Gastroesophageal sphincter (tissue), 4 donors: Measurements from ENCODE around the gene MYBPC1. TPM values are rescaled to one million over a fixed set of nuclear protein-coding genes. Genes with fewer than 3 reads are reported as not detected.
A peak's percentile ranks its signal among the peaks of the same experiment; 100 is the strongest.
"Not testable (repeated sequence)": the region's sequence is repeated elsewhere in the genome, so short reads cannot be mapped to it uniquely, and the experiment has no call there.

Experiments used
- ATAC-seq: fragments of 150-250 bp; one replicate; pipeline ENCODE4 v1.9.1; 2016; ENCODE audit warnings: mild to moderate bottlenecking, moderate library complexity
- H3K27ac ChIP-seq, 4 donors: fragments of 200-600 bp; sonication (generic) in 3 of 4; 1 replicate in 3 of 4; 2 replicates in 1 of 4; pipeline ENCODE4 v1.5.1; 2016 to 2019
- H3K27me3 ChIP-seq: fragments of 200-600 bp; sonication (generic); one replicate; pipeline ENCODE4 v1.5.1; 2019
- H3K36me3 ChIP-seq, 2 donors: fragments of 200-600 bp; sonication (generic); one replicate each; pipeline ENCODE4 v1.5.1; 2019; ENCODE audit warnings: control low read depth in 1 of 2
- H3K4me1 ChIP-seq, 3 donors: fragments of 200-600 bp; sonication (generic); 1 replicate in 2 of 3; 2 replicates in 1 of 3; pipeline ENCODE4 v1.5.1; 2016 to 2019; ENCODE audit warnings: control low read depth in 2 of 3
- H3K4me3 ChIP-seq, 2 donors: fragments of 200-600 bp; sonication (generic); one replicate each; pipeline ENCODE4 v1.5.1; 2019; ENCODE audit warnings: mild to moderate bottlenecking in 1 of 2, moderate library complexity in 1 of 2
- H3K9me3 ChIP-seq, 3 donors: fragments of 200-600 bp; sonication (generic); one replicate each; pipeline ENCODE4 v1.5.1; 2017 to 2019; ENCODE audit warnings: control low read depth in 2 of 3
- EP300 ChIP-seq: sonication (generic); formaldehyde crosslinking; IDR thresholded peaks from one replicate; pipeline ENCODE4 v1.6.1; 2017; ENCODE audit warnings: antibody characterized with exemption, mild to moderate bottlenecking
- POLR2A ChIP-seq, 2 donors: fragments of 450-650 bp; IDR thresholded peaks; one replicate each; pipeline ENCODE4 v1.6.1; 2017; ENCODE audit warnings: antibody characterized with exemption in 2 of 2, mild to moderate bottlenecking in 2 of 2, moderate library complexity in 1 of 2
- POLR2AphosphoS5 ChIP-seq: sonication (generic); formaldehyde crosslinking; IDR thresholded peaks from one replicate; pipeline ENCODE4 v1.6.1; 2017; ENCODE audit warnings: antibody characterized with exemption
- WGBS, 2 donors: methylation state at CpG; one replicate each; pipeline ENCODE4 v1.1.5; 2018; ENCODE audit warnings: low coverage in 1 of 2; 5-methylcytosine and 5-hydroxymethylcytosine counted together
- total RNA-seq, 4 donors: library from RNA; depleted of rRNA; stranded (reverse); fragments of >200 nt; gene quantifications; one replicate each; pipeline ENCODE4 v1.1.0, GENCODE V29; 2016
- TF ChIP-seq, protein P1 (sequence below), 4 experiments: fragments of 200-600 bp in 2 of 4; fragments of 450-650 bp in 2 of 4; sonication (generic) in 1 of 4; IDR thresholded peaks; one replicate each; pipeline ENCODE4 v1.5.1; 2017 to 2019; ENCODE audit warnings: antibody characterized with exemption in 4 of 4, mild to moderate bottlenecking in 2 of 4, moderate library complexity in 2 of 4

The MYBPC1 gene
- total RNA-seq, 4 donors from 2014 or later = 0.15 TPM; not detected in 3

GRCh38 chr12:101671157-101671791, 76.5 kb downstream of the MYBPC1 start:
- H3K27ac ChIP-seq = no peak overlapping the region
- H3K36me3 ChIP-seq = no peaks in the 10 kb centered on the region
- H3K27me3 ChIP-seq = peaks cover under 1% of the 10 kb centered on the region
- 46 to 82% methylated on average over 4 to 6 of the region's 6 CpGs for WGBS, 2 donors
- H3K4me3 ChIP-seq = no peak overlapping the region
- TF ChIP-seq POLR2A (IDR thresholded peaks at IDR 0.05) = no peak
- no peak for TF ChIP-seq POLR2AphosphoS5
- no peak for TF ChIP-seq EP300
- TF ChIP-seq, protein P1, sequence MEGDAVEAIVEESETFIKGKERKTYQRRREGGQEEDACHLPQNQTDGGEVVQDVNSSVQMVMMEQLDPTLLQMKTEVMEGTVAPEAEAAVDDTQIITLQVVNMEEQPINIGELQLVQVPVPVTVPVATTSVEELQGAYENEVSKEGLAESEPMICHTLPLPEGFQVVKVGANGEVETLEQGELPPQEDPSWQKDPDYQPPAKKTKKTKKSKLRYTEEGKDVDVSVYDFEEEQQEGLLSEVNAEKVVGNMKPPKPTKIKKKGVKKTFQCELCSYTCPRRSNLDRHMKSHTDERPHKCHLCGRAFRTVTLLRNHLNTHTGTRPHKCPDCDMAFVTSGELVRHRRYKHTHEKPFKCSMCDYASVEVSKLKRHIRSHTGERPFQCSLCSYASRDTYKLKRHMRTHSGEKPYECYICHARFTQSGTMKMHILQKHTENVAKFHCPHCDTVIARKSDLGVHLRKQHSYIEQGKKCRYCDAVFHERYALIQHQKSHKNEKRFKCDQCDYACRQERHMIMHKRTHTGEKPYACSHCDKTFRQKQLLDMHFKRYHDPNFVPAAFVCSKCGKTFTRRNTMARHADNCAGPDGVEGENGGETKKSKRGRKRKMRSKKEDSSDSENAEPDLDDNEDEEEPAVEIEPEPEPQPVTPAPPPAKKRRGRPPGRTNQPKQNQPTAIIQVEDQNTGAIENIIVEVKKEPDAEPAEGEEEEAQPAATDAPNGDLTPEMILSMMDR (IDR thresholded peaks at IDR 0.05) = no peak
- peak; percentile 42 for ATAC-seq
- no peaks in the 10 kb centered on the region for H3K4me1 ChIP-seq
- no peaks in the 10 kb centered on the region for H3K9me3 ChIP-seq

DNA sequence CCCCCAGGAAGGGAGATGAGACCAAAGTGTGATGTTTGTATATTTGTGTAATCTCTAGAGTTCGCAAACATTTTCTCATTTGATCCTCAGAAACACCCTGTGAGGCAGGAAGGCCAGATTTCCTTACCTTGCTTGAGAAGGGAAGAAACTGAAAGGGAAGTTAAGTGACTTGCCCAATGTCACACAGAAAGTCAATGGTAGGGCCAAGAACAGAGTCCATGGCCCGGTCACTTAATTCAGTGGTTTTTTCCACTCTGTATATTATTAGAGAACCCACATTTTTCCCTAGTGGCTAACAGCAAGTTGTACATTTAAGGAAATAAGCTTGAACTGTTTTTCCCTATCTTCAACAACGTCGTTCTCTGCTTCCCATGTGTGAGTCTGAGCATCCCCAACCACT, 77.1 kb downstream of the MYBPC1 start:
- ATAC-seq = no peak
- WGBS, 2 donors = 76 to 87% methylated on average over 3 to 4 of the region's 4 CpGs
- no peak overlapping the region for H3K27ac ChIP-seq

DNA sequence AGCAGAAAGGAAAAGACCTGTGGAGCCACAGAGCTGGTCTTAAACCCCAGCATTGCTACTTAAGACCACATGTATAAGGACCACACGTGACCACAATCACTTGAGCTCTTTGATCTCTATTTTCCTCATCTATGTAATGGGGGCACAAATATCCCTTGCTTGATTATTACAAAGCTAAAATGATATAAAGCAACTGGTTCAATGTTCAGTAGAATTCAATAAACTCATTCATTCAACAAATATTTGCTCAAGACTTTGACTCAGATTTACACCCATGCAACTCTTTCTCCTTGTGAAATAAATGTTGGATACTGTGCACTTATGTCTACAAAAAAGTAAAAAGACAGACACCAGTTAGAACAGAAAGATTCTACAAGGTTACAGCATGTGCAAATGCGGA, 80.8 kb downstream of the MYBPC1 start:
- no peak overlapping the region for H3K4me3 ChIP-seq
- no peaks in the 10 kb centered on the region for H3K9me3 ChIP-seq
- no peak overlapping the region for H3K27ac ChIP-seq
- WGBS, 2 donors = 70 to 88% methylated on average over 1 to 2 of the region's 2 CpGs
- no peaks in the 10 kb centered on the region for H3K4me1 ChIP-seq
- TF ChIP-seq, protein P1 (IDR thresholded peaks at IDR 0.05) = no peak
- TF ChIP-seq POLR2A (IDR thresholded peaks at IDR 0.05) (no peak), POLR2AphosphoS5 (no peak), EP300 (no peak)
- no peaks in the 10 kb centered on the region for H3K27me3 ChIP-seq
- ATAC-seq = no peak
- H3K36me3 ChIP-seq = no peaks in the 10 kb centered on the region

More for the DNA sequence above, 77.1 kb downstream of the MYBPC1 start:
- Histone ChIP-seq H3K9me3 (no peaks in the 10 kb centered on the region), H3K27me3 (no peaks in the 10 kb centered on the region), H3K36me3 (no peaks in the 10 kb centered on the region), H3K4me1 (no peaks in the 10 kb centered on the region), H3K4me3 (no peak overlapping the region)
- TF ChIP-seq POLR2A (IDR thresholded peaks at IDR 0.05) = no peak
- TF ChIP-seq, protein P1 (IDR thresholded peaks at IDR 0.05) = no peak
- TF ChIP-seq EP300 = no peak
- TF ChIP-seq POLR2AphosphoS5 = no peak

DNA sequence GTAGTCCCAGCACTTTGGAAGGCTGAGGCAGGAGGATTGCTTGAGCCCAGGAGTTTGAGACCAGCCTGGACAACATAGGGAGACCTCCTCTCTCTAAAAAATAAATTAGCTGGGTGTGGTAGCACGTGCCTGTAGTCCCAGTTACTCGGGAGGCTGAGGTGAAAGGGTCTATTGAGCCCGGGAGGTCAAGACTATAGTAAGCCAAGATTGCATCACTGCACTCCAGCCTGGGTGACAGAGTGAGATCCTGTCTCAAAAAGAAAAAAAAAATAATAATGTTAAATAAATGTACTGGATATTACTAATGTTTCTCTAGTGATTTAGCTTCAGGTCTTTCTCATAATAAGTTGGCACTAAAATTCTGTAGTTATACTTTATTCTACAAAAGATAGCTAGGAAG, 81.7 kb downstream of the MYBPC1 start:
- WGBS, 2 donors = 65% methylated on average over 3 of the region's 3 CpGs; no CpG with 5 or more reads in 1 of the 2 donors
- not testable (repeated sequence) for H3K27me3 ChIP-seq, H3K27ac ChIP-seq, H3K4me1 ChIP-seq, H3K36me3 ChIP-seq, H3K9me3 ChIP-seq, ATAC-seq, H3K4me3 ChIP-seq

GRCh38 chr12:101678081-101678480, 83.3 kb downstream of the MYBPC1 start:
- H3K4me3 ChIP-seq = no peak overlapping the region
- TF ChIP-seq POLR2A (IDR thresholded peaks at IDR 0.05) (no peak), EP300 (no peak)
- no peaks in the 10 kb centered on the region for H3K36me3 ChIP-seq
- no peaks in the 10 kb centered on the region for H3K4me1 ChIP-seq
- H3K27ac ChIP-seq = no peak overlapping the region
- H3K9me3 ChIP-seq = no peaks in the 10 kb centered on the region
- no peak for ATAC-seq
- no peaks in the 10 kb centered on the region for H3K27me3 ChIP-seq

DNA sequence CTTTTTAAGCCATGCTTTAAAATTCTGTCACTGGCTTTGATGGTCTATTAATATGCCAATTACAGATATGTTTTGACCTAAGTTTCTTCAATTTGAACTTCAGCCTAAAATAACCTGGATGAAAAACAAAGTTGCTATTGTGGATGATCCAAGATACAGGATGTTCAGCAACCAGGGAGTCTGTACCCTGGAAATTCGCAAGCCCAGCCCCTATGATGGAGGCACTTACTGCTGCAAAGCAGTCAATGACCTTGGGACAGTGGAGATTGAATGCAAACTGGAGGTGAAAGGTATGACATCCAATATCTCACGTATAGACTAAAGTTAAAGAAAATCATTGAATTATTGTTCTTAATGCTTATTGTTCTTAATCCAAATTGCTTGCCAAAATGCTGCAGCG, 85.5 kb downstream of the MYBPC1 start:
- no peak for ATAC-seq
- no peak for TF ChIP-seq POLR2A (IDR thresholded peaks at IDR 0.05)
- TF ChIP-seq, protein P1 (IDR thresholded peaks at IDR 0.05) = no peak
- Histone ChIP-seq H3K27ac (no peak overlapping the region), H3K4me1 (no peaks in the 10 kb centered on the region), H3K27me3 (no peaks in the 10 kb centered on the region), H3K4me3 (no peak overlapping the region), H3K9me3 (no peaks in the 10 kb centered on the region), H3K36me3 (no peaks in the 10 kb centered on the region)
- 84 to 89% methylated on average over 3 of the region's 3 CpGs for whole genome bisulfite sequencing, 2 donors
